Sigmoid colon (tissue), 7 donors: Measurements from ENCODE around the gene LHPP. TPM values are rescaled to one million over a fixed set of nuclear protein-coding genes. Genes with fewer than 3 reads are reported as not detected.
A peak's percentile ranks its signal among the peaks of the same experiment; 100 is the strongest.

Experiments
- DNase-seq: peaks from one replicate; pipeline ENCODE4 v3.0.0-alpha.2; 2019
- H3K27ac ChIP-seq, 4 donors: fragments of 200-600 bp; sonication (generic); one replicate each; pipeline ENCODE4 v1.5.1; 2016 to 2019; ENCODE audit warnings: mild to moderate bottlenecking in 1 of 4
- H3K27me3 ChIP-seq, 3 donors: fragments of 200-600 bp; sonication (generic); one replicate each; pipeline ENCODE4 v1.5.1; 2019; ENCODE audit warnings: mild to moderate bottlenecking in 1 of 3
- H3K36me3 ChIP-seq, 4 donors: fragments of 200-600 bp; sonication (generic); one replicate each; pipeline ENCODE4 v1.5.1; 2016 to 2019
- H3K4me1 ChIP-seq, 4 donors: fragments of 200-600 bp; sonication (generic); one replicate each; pipeline ENCODE4 v1.5.1; 2017 to 2019
- H3K4me3 ChIP-seq, 4 donors: fragments of 200-600 bp; sonication (generic); one replicate each; pipeline ENCODE4 v1.5.1; 2017 to 2019; ENCODE audit warnings: mild to moderate bottlenecking in 2 of 4, moderate library complexity in 1 of 4
- H3K9me3 ChIP-seq, 4 donors: fragments of 200-600 bp in 3 of 4; sonication (generic) in 3 of 4; one replicate each; pipeline versions ENCODE4 v1.5.1 to v1.6.1; 2013 to 2019
- CTCF ChIP-seq, 4 experiments: fragments of 450-650 bp in 3 of 4; fragments of 200-600 bp in 1 of 4; IDR thresholded peaks; one replicate each; pipeline ENCODE4 v1.5.1; 2016 to 2019; ENCODE audit warnings: antibody characterized with exemption in 4 of 4, mild to moderate bottlenecking in 3 of 4, moderate library complexity in 2 of 4
- EP300 ChIP-seq, 4 donors: sonication (generic); formaldehyde crosslinking; IDR thresholded peaks; one replicate each; pipeline ENCODE4 v1.6.1; 2017; ENCODE audit warnings: antibody characterized with exemption in 4 of 4
- POLR2A ChIP-seq, 2 donors: fragments of 450-650 bp; IDR thresholded peaks; one replicate each; pipeline ENCODE4 v1.6.1; 2016; ENCODE audit warnings: antibody characterized with exemption in 2 of 2, mild to moderate bottlenecking in 2 of 2, moderate library complexity in 2 of 2
- POLR2AphosphoS5 ChIP-seq, 4 donors: sonication (generic); formaldehyde crosslinking; IDR thresholded peaks; one replicate each; pipeline ENCODE4 v1.6.1; 2017; ENCODE audit warnings: antibody characterized with exemption in 4 of 4
- WGBS, 2 donors: extraction: QIAGEN DNeasy Blood & Tissue Kit; methylation state at CpG; one replicate each; pipeline ENCODE4 v1.1.7; 2013; 5-methylcytosine and 5-hydroxymethylcytosine counted together
- intact Hi-C: fragments of 100-400 bp; cut with DNase I; formaldehyde crosslinking; loops from one replicate; pipeline ENCODE4 v1.15.1; 2023
- polyA plus RNA-seq, 3 donors: library from polyadenylated mRNA; stranded (reverse); fragments of 200-250 nt; gene quantifications; one replicate each; pipeline ENCODE4 v1.2.3, GENCODE V29; 2013
- total RNA-seq, 4 donors: library from RNA; depleted of rRNA; stranded (reverse); fragments of >200 nt; gene quantifications; one replicate each; pipeline ENCODE4 v1.1.0, GENCODE V29; 2016
- donor health status: healthy with polysubstance abuse.
- donor health status: Bipolar disorder and iron deficiency.
- donor health status: healthy.

LHPP gene
- total and polyA plus RNA-seq, 7 donors = 17.1 to 35.7 (median 20.6) TPM

- no peak for DNase-seq
- Histone ChIP-seq H3K4me3 (no peak overlapping the region), H3K9me3 (no peaks in the 10 kb centered on the region), H3K36me3 (no peaks in the 10 kb centered on the region), H3K4me1 (no peaks in the 10 kb centered on the region), H3K27me3 (no peaks in the 10 kb centered on the region), H3K27ac (no peak overlapping the region)
- intact Hi-C loops = no loop called here
- TF ChIP-seq EP300 (IDR thresholded peaks at IDR 0.05) = no peak
- no peak for TF ChIP-seq POLR2AphosphoS5 (IDR thresholded peaks at IDR 0.05)
- no peak for TF ChIP-seq POLR2A (IDR thresholded peaks at IDR 0.05)
- no peak for TF ChIP-seq CTCF (IDR thresholded peaks at IDR 0.05)
- 89 to 93% methylated on average over 18 of the region's 18 CpGs for WGBS, 2 donors
Measured at GRCh38 chr10:124603376-124604213, 142.0 kb downstream of the LHPP start.

- no peaks in the 10 kb centered on the region for H3K36me3 ChIP-seq
- no peaks in the 10 kb centered on the region for H3K27me3 ChIP-seq
- H3K9me3 ChIP-seq = no peaks in the 10 kb centered on the region
- no peak for DNase-seq
- H3K4me1 ChIP-seq = no peaks in the 10 kb centered on the region
- no peak overlapping the region for H3K4me3 ChIP-seq
- peak overlapping the region in 3 of 4 donors; percentile 12 to 34 (median 31) for H3K27ac ChIP-seq
- intact Hi-C loops = no loop called here
- TF ChIP-seq POLR2A (IDR thresholded peaks at IDR 0.05) = no peak
- TF ChIP-seq POLR2AphosphoS5 (IDR thresholded peaks at IDR 0.05) = no peak
- no peak for TF ChIP-seq EP300 (IDR thresholded peaks at IDR 0.05)
- TF ChIP-seq CTCF (IDR thresholded peaks at IDR 0.05) = no peak
- whole genome bisulfite sequencing, 2 donors = 75 to 88% methylated on average over 22 of the region's 22 CpGs
Measured at GRCh38 chr10:124604214-124605000, 142.8 kb downstream of the LHPP start.

GRCh38 chr10:124605001-124605370 is 143.4 kb downstream of the LHPP start:
- no peaks in the 10 kb centered on the region for H3K36me3 ChIP-seq
- no peaks in the 10 kb centered on the region for H3K27me3 ChIP-seq
- 74 to 79% methylated on average over 8 of the region's 8 CpGs for WGBS, 2 donors
- no peaks in the 10 kb centered on the region for H3K4me1 ChIP-seq
- H3K27ac ChIP-seq = peak overlapping the region in 3 of 4 donors; percentile 12 to 34 (median 31)
- DNase-seq = no peak
- H3K9me3 ChIP-seq = no peaks in the 10 kb centered on the region
- TF ChIP-seq CTCF (IDR thresholded peaks at IDR 0.05) (no peak), EP300 (IDR thresholded peaks at IDR 0.05) (no peak), POLR2A (IDR thresholded peaks at IDR 0.05) (no peak), POLR2AphosphoS5 (IDR thresholded peaks at IDR 0.05) (no peak)
- intact Hi-C loops = no loop called here
- no peak overlapping the region for H3K4me3 ChIP-seq

GRCh38 chr10:124605481-124605855 is 143.8 kb downstream of the LHPP start:
- intact Hi-C loops = no loop called here
- H3K9me3 ChIP-seq = no peaks in the 10 kb centered on the region

More at GRCh38 chr10:124605481-124605855, 143.8 kb downstream of the LHPP start:
- H3K27ac ChIP-seq = no peak overlapping the region
- TF ChIP-seq POLR2AphosphoS5 (IDR thresholded peaks at IDR 0.05) (no peak), POLR2A (IDR thresholded peaks at IDR 0.05) (no peak), CTCF (IDR thresholded peaks at IDR 0.05) (no peak), EP300 (IDR thresholded peaks at IDR 0.05) (no peak)
- H3K4me3 ChIP-seq = no peak overlapping the region
- 79 to 90% methylated on average over 5 of the region's 5 CpGs for WGBS, 2 donors
- DNase-seq = no peak
- H3K4me1 ChIP-seq = no peaks in the 10 kb centered on the region
- no peaks in the 10 kb centered on the region for H3K27me3 ChIP-seq
- no peaks in the 10 kb centered on the region for H3K36me3 ChIP-seq
